ENCODE data around the gene GLT6D1. TPM values are rescaled to one million over a fixed set of nuclear protein-coding genes. Genes with fewer than 3 reads are reported as not detected.

Gene GLT6D1
- total and polyA plus RNA-seq, 9 donors: not detected

DNA sequence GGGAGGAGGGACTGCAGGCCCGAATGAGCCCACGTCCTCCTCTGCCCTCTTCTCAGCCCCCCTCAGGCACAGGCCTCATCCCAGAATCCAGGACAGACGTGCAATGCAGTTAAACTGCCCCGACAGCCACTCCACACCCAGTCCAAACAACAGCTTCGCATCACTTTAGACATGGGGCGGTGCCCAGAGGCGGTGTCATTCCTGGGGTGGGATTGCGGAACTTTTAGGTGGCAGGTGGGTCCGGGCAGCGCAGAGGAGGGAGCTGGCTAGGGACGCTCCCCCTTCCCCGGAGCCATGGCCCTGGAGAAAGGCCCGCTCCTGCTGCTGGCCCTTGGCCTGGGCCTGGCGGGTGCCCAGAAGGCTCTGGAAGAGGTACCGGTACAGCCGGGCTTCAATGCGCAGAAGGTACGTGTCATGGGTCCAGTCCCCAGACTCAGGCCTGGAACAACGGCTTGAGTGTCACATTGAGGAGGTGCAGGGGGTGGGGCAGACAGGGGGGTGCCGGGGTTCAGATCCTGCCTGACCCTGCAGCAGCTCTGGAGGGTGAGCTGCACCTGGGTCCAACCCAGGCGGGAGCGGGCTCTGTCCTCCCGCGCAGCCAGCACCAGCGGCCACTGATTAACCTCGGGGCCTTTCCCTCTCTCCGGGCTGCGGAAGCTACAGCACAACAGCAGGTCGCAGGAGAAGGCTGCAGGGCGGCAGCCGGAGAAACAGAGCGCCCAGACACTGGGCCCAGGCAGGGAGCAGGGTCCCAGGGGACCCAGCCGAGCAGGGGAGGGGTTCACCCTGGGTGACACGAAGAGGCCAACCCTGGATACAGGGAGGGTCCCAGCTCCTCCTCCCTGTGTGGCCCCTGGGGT, 25.2 kb downstream of the GLT6D1 start:
- no peak overlapping the region for H3K4me3 ChIP-seq
- no peak for DNase-seq
- H3K4me1 ChIP-seq (ENCODE audit: insufficient read depth): no peaks in the 10 kb centered on the region
- no peaks in the 10 kb centered on the region for H3K9me3 ChIP-seq
- TF ChIP-seq POLR2A (IDR thresholded peaks at IDR 0.05): no peak
- TF ChIP-seq, protein P1, sequence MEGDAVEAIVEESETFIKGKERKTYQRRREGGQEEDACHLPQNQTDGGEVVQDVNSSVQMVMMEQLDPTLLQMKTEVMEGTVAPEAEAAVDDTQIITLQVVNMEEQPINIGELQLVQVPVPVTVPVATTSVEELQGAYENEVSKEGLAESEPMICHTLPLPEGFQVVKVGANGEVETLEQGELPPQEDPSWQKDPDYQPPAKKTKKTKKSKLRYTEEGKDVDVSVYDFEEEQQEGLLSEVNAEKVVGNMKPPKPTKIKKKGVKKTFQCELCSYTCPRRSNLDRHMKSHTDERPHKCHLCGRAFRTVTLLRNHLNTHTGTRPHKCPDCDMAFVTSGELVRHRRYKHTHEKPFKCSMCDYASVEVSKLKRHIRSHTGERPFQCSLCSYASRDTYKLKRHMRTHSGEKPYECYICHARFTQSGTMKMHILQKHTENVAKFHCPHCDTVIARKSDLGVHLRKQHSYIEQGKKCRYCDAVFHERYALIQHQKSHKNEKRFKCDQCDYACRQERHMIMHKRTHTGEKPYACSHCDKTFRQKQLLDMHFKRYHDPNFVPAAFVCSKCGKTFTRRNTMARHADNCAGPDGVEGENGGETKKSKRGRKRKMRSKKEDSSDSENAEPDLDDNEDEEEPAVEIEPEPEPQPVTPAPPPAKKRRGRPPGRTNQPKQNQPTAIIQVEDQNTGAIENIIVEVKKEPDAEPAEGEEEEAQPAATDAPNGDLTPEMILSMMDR (IDR thresholded peaks at IDR 0.05): no peak
- TF ChIP-seq EP300 (IDR thresholded peaks at IDR 0.05): no peak
- WGBS, 3 donors: 70 to 75% (median 72%) methylated on average over 33 to 34 of the region's 34 CpGs
- no peaks in the 10 kb centered on the region for H3K36me3 ChIP-seq
- intact Hi-C loops (cut with DNase I): no loop called here
- no peak overlapping the region for H3K27ac ChIP-seq
- H3K27me3 ChIP-seq: no peaks in the 10 kb centered on the region

DNA sequence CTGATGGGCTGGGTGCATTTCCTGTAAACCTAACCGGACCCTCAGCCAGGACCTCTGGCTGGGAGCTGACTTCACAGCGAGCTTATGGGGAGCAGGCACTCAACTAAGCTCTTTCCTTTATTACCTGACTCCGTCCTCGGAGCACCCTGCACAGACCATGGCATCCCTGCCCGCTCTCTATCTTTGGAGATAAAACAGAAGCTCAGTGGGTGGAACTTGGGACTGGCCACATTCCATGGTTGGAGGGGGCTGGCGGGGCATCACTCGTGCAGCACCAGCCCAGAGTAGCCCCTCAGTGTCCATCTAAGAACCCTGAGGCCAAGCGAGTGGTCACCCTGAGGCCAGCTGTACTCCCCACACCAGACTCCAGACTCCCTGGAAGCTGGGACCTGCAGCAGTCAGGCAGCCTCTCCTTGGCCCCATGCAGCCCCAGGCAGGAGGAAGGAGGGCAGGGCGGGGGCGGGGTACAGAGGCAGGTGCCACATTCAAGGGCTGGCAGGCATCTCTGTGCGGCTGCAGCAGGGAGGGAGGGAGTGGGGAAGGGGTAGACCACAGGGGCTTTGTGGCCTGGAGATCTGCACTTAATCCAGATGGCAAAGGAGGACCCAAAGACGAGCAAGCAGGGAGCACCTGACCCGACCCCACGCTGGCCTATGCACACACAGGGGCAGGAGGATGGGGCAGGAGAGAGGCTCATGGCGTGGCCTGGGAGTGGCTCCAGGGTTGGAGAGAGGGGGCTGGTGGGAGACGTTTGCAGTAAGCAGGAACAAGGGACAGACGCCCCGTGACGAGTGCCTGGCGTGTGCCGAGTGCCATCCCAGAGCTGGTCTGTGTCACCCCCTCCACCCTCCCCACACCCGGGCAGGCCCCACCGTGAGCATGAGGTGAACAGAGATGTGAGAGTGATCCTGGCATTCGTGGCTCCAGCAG, 26.1 kb downstream of the GLT6D1 start:
- no peaks in the 10 kb centered on the region for H3K9me3 ChIP-seq
- H3K27me3 ChIP-seq: no peaks in the 10 kb centered on the region
- TF ChIP-seq POLR2A (IDR thresholded peaks at IDR 0.05) (no peak), EP300 (IDR thresholded peaks at IDR 0.05) (no peak)
- TF ChIP-seq, protein P1 (IDR thresholded peaks at IDR 0.05): no peak
- WGBS, 3 donors: 69 to 80% (median 73%) methylated on average over 22 to 24 of the region's 24 CpGs
- no peak overlapping the region for H3K27ac ChIP-seq
- no peak for DNase-seq
- H3K36me3 ChIP-seq: no peaks in the 10 kb centered on the region
- no peaks in the 10 kb centered on the region for H3K4me1 ChIP-seq (ENCODE audit: insufficient read depth)
- no peak overlapping the region for H3K4me3 ChIP-seq
- intact Hi-C loops (cut with DNase I): no loop called here

DNA sequence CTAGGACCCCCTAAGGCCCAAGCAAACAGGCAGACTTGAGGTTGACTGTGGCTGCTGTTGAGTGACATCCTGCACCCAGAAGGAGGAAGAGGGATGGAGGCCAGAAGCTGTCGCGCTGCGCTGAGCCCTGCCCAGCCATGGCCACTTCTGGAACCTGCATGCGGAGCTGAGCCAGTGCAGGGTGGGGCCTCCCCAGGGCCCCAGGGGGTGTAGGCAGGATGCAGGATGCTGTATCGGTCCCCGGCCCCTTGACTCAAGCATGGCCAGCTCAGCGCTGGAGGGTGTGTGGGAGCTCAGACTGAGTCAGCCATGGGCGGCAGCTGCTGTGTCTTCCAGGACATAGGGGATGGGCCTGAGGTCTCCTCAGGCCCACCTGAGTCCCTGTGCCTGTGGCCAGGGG, 26.9 kb downstream of the GLT6D1 start:
- Histone ChIP-seq H3K4me3 (no peak overlapping the region), H3K27me3 (no peaks in the 10 kb centered on the region), H3K36me3 (no peaks in the 10 kb centered on the region), H3K27ac (no peak overlapping the region), H3K9me3 (no peaks in the 10 kb centered on the region), H3K4me1 (ENCODE audit: insufficient read depth) (no peaks in the 10 kb centered on the region)
- 74 to 86% (median 84%) methylated on average over 8 of the region's 8 CpGs for WGBS, 3 donors
- DNase-seq: no peak
- intact Hi-C loops (cut with DNase I): no loop called here
- TF ChIP-seq POLR2A (IDR thresholded peaks at IDR 0.05) (no peak), EP300 (IDR thresholded peaks at IDR 0.05) (no peak)
- TF ChIP-seq, protein P1 (IDR thresholded peaks at IDR 0.05): no peak

DNA sequence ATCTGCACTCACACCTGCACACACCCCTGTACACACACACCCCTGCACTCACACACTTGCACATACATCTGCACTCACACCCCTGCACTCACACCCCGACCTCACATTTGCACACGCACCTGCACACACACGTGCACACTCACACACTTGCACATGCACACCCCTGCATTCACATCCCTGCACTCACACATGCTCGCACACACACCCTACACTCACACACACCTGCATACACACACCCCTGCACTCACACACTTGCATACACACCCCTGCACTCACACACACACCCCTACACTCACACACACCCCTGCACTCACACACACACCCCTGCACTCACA, 27.5 kb downstream of the GLT6D1 start:
- no peaks in the 10 kb centered on the region for H3K27me3 ChIP-seq
- WGBS, 3 donors: 16 to 33% (median 18%) methylated on average over 4 of the region's 4 CpGs
- TF ChIP-seq EP300 (IDR thresholded peaks at IDR 0.05) (no peak), POLR2A (IDR thresholded peaks at IDR 0.05) (no peak)
- TF ChIP-seq, protein P1 (IDR thresholded peaks at IDR 0.05): no peak
- H3K4me1 ChIP-seq (ENCODE audit: insufficient read depth): no peaks in the 10 kb centered on the region
- H3K9me3 ChIP-seq: no peaks in the 10 kb centered on the region
- H3K4me3 ChIP-seq: no peak overlapping the region
- DNase-seq: no peak
- intact Hi-C loops (cut with DNase I): no loop called here
- no peak overlapping the region for H3K27ac ChIP-seq
- H3K36me3 ChIP-seq: no peaks in the 10 kb centered on the region
